Uterus (tissue), 2 donors: Measurements from ENCODE around the gene PI4KA.

Source experiments
- CTCF ChIP-seq, 4 experiments: fragments of 200-600 bp in 2 of 4; fragments of 450-650 bp in 2 of 4; sonication (generic) in 2 of 4; IDR thresholded peaks; one replicate each; pipeline ENCODE4 v1.5.1; 2016 to 2019; ENCODE audit warnings: antibody characterized with exemption in 4 of 4, mild to moderate bottlenecking in 2 of 4, moderate library complexity in 1 of 4
- POLR2A ChIP-seq, 2 donors: fragments of 450-650 bp; IDR thresholded peaks; one replicate each; pipeline ENCODE4 v1.6.1; 2016; ENCODE audit warnings: antibody characterized with exemption in 2 of 2, mild to moderate bottlenecking in 1 of 2, moderate library complexity in 1 of 2

- TF ChIP-seq POLR2A (IDR thresholded peaks at IDR 0.05) (no peak), CTCF (IDR thresholded peaks at IDR 0.05) (no peak)
These were observed 14.3 kb downstream of the PI4KA start for GRCh38 chr22:20844055-20845037.
